ENCODE data around the gene ARHGEF28. TPM values are rescaled to one million over a fixed set of nuclear protein-coding genes. Genes with fewer than 3 reads are reported as not detected.

ARHGEF28 gene
- polyA plus RNA-seq, 1 experiment, result 8.8 TPM

GRCh38 chr5:73971326-73971725 is 345.3 kb downstream of the ARHGEF28 start:
- ChIA-PET CTCF (no interaction called here), POLR2A (no interaction called here)
- Histone ChIP-seq H3K27me3 (ENCODE audit: control insufficient read depth, insufficient read depth, low read length) (peaks cover 3% of the 10 kb centered on the region), H3K9me3 (ENCODE audit: control insufficient read depth, insufficient read depth, low read length) (no peaks in the 10 kb centered on the region; the same call in 1 of the 2 replicates), H3K4me3 (ENCODE audit: low read depth, low read length) (no peak overlapping the region), H3K27ac (ENCODE audit: low read depth, low read length) (no peak overlapping the region)
- no peak for DNase-seq (ENCODE audit: low read depth, low spot score)
- no peak for TF ChIP-seq CTCF (IDR thresholded peaks at IDR 0.05; ENCODE audit: low read depth, low read length)

GRCh38 chr5:73973135-73973534 is 347.1 kb downstream of the ARHGEF28 start:
- Histone ChIP-seq H3K27ac (ENCODE audit: low read depth, low read length) (no peak overlapping the region), H3K27me3 (ENCODE audit: control insufficient read depth, insufficient read depth, low read length) (peaks cover 2% of the 10 kb centered on the region), H3K9me3 (ENCODE audit: control insufficient read depth, insufficient read depth, low read length) (no peaks in the 10 kb centered on the region), H3K4me3 (ENCODE audit: low read depth, low read length) (no peak overlapping the region)
- TF ChIP-seq CTCF (IDR thresholded peaks at IDR 0.05; ENCODE audit: low read depth, low read length), result no peak
- CTCF ChIA-PET, result no interaction called here
- POLR2A ChIA-PET, result no interaction called here
- no peak for DNase-seq (ENCODE audit: low read depth, low spot score)

DNA sequence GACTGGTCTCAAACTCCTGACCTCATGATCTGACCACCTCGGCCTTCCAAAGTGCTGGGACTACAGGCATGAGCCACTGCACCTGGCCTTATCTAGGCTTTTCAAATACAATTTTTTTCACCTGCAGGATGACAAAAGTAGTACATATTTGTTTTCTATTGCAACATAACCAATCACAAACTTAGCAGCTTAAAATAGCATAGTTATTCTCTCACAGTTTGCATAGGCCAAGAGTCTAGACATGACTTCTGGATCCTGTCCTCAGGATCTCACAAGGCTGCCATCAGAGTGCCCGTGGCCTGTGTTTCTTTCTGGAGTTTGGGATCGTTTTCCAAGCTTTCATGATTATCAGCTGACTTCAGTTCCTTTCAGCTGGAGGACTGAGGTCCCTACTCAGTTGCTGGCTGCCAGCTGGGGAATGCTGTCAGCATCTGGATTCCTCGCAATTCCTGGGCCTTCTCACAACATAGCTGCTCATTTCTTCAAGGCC is 348.9 kb downstream of the ARHGEF28 start:
- Histone ChIP-seq H3K9me3 (ENCODE audit: control insufficient read depth, insufficient read depth, low read length) (no peaks in the 10 kb centered on the region), H3K27me3 (ENCODE audit: control insufficient read depth, insufficient read depth, low read length) (peaks cover 5% of the 10 kb centered on the region), H3K4me3 (ENCODE audit: low read depth, low read length) (no peak overlapping the region), H3K27ac (ENCODE audit: low read depth, low read length) (no peak overlapping the region)
- POLR2A ChIA-PET, result no interaction called here
- CTCF ChIA-PET, result interaction anchor here (0.8 to 1.1 kb wide), 2 partner anchors 28 to 73 kb away, joined by 3 to 5 read pairs; no protein-coding TSS in a partner anchor
- TF ChIP-seq CTCF (IDR thresholded peaks at IDR 0.05; ENCODE audit: low read depth, low read length), result no peak
- no peak for DNase-seq (ENCODE audit: low read depth, low spot score)

- ChIA-PET CTCF (no interaction called here), POLR2A (no interaction called here)
- no peaks in the 10 kb centered on the region for H3K9me3 ChIP-seq (ENCODE audit: control insufficient read depth, insufficient read depth, low read length)
- H3K27ac ChIP-seq (ENCODE audit: low read depth, low read length), result no peak overlapping the region
- no peak overlapping the region for H3K4me3 ChIP-seq (ENCODE audit: low read depth, low read length)
- no peak for TF ChIP-seq CTCF (IDR thresholded peaks at IDR 0.05; ENCODE audit: low read depth, low read length)
- H3K27me3 ChIP-seq (ENCODE audit: control insufficient read depth, insufficient read depth, low read length), result peaks cover 5% of the 10 kb centered on the region
- no peak for DNase-seq (ENCODE audit: low read depth, low spot score)
These were observed 349.8 kb downstream of the ARHGEF28 start for GRCh38 chr5:73975845-73976244.

DNA sequence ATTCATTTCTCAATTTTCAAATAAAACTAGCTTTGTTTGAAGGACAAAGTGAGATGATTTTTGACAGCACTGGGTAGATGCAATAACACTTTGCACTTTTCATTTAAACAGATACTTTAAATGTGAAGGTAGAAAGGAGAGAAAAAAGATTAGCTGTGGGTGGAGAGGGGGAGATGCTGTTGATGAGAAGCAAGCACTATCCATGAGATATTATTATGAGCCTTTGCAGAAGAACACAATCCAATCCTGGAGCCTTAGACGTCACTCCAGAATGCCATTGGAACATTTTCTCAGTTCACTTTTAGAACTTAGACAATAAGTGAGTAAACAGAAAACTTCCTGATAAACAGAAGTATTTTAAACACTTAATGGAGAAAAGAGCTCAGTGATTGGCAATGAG is 351.1 kb downstream of the ARHGEF28 start:
- H3K4me3 ChIP-seq (ENCODE audit: low read depth, low read length), result no peak overlapping the region
- no peak overlapping the region for H3K27ac ChIP-seq (ENCODE audit: low read depth, low read length)
- ChIA-PET POLR2A (no interaction called here), CTCF (interaction anchor here (0.6 to 0.9 kb wide), 2 partner anchors 18 to 847 kb away, joined by 3 read pairs; no protein-coding TSS in a partner anchor)
- H3K27me3 ChIP-seq (ENCODE audit: control insufficient read depth, insufficient read depth, low read length), result peaks cover 5% of the 10 kb centered on the region
- H3K9me3 ChIP-seq (ENCODE audit: control insufficient read depth, insufficient read depth, low read length), result no peaks in the 10 kb centered on the region
- no peak for DNase-seq (ENCODE audit: low read depth, low spot score)
- TF ChIP-seq CTCF (IDR thresholded peaks at IDR 0.05; ENCODE audit: low read depth, low read length), result no peak

Data from AG04450 (cell line).